PC-3 (cell line): Measurements from ENCODE around the gene NXPE2. TPM values are rescaled to one million over a fixed set of nuclear protein-coding genes. Genes with fewer than 3 reads are reported as not detected.

Source experiments
- ATAC-seq: fragments of 200-7000 bp; cut with Tn5 transposase; 2 replicates; pipeline ENCODE4 v1.9.1; 2020; ENCODE audit warnings: mild to moderate bottlenecking, moderate library complexity
- BruUV-seq: library from RNA; stranded (reverse); fragments of 400-500 nt; replicated peaks from 2 replicates; lab custom pipeline; 2021; lab: Mats Ljungman, UMichigan
- CTCF ChIA-PET: fragments of 300-600 bp; sonication (Branson Sonifier 250); formaldehyde crosslinking; loops from one replicate; lab custom pipeline; 2022; ENCODE audit warnings: antibody characterized with exemption; lab: Charles Lee
- POLR2A ChIA-PET: fragments of 300-600 bp; sonication (Branson Sonifier 250); formaldehyde crosslinking; loops from one replicate; lab custom pipeline; 2022; ENCODE audit warnings: antibody characterized with exemption; ENCODE audit not compliant: unreplicated experiment; lab: Charles Lee
- DNase-seq: peaks from one replicate; pipeline ENCODE4 v3.0.0-alpha.2; 2015
- H2AFZ ChIP-seq: fragments of 300-600 bp; sonication (generic); 2 replicates; pipeline ENCODE4 v1.6.0; 2016; ENCODE audit warnings: antibody characterized with exemption, low read length
- H3F3A ChIP-seq: fragments of 300-600 bp; sonication (generic); one replicate; pipeline ENCODE4 v1.6.0; 2017; ENCODE audit warnings: antibody characterized with exemption, low read length, control low read depth, mild to moderate bottlenecking; ENCODE audit not compliant: unreplicated experiment
- H3K27ac ChIP-seq: fragments of 300-600 bp; sonication (generic); 2 replicates; pipeline ENCODE4 v1.5.1; 2016; ENCODE audit warnings: mild to moderate bottlenecking, low read length
- H3K27me3 ChIP-seq: fragments of 300-600 bp; sonication (generic); 2 replicates; pipeline ENCODE4 v1.6.1; 2016; ENCODE audit warnings: low read length, mixed read lengths
- H3K36me3 ChIP-seq: fragments of 300-600 bp; sonication (generic); 2 replicates; pipeline ENCODE4 v1.6.1; 2016; ENCODE audit warnings: low read depth, mixed run types, low read length, mixed read lengths
- H3K4me1 ChIP-seq: fragments of 300-600 bp; sonication (generic); 2 replicates; pipeline ENCODE4 v1.5.1; 2016; ENCODE audit warnings: low read length; ENCODE audit not compliant: insufficient read depth
- H3K4me2 ChIP-seq: fragments of 300-600 bp; sonication (generic); 2 replicates; pipeline ENCODE4 v1.6.0; 2016; ENCODE audit warnings: low read length
- H3K4me3 ChIP-seq: fragments of 300-600 bp; sonication (generic); 2 replicates; pipeline ENCODE4 v1.5.1; 2016; ENCODE audit warnings: mild to moderate bottlenecking, low read length, mixed read lengths
- H3K79me2 ChIP-seq: fragments of 300-600 bp; sonication (generic); 2 replicates; pipeline ENCODE4 v1.6.1; 2017; ENCODE audit warnings: low read length, mixed read lengths
- H3K9ac ChIP-seq: fragments of 300-600 bp; sonication (generic); 2 replicates; pipeline ENCODE4 v1.6.0; 2016; ENCODE audit warnings: mild to moderate bottlenecking, low read length
- H3K9me2 ChIP-seq: fragments of 300-600 bp; sonication (generic); replicated peaks from 2 replicates; pipeline ENCODE4 v1.6.1; 2016; ENCODE audit warnings: mixed run types, low read length, mixed read lengths
- H3K9me3 ChIP-seq: fragments of 300-600 bp; sonication (generic); 2 replicates; pipeline ENCODE4 v1.6.1; 2016; ENCODE audit warnings: low read length, mixed read lengths
- H4K20me1 ChIP-seq: fragments of 300-600 bp; sonication (generic); 2 replicates; pipeline ENCODE4 v1.6.1; 2016; ENCODE audit warnings: low read length, mixed read lengths
- EZH2 ChIP-seq: fragments of 300-600 bp; sonication (generic); IDR thresholded peaks from one replicate; pipeline ENCODE4 v1.6.1; 2017; ENCODE audit warnings: antibody characterized with exemption, mild to moderate bottlenecking, low read length; ENCODE audit not compliant: unreplicated experiment
- EZH2phosphoT487 ChIP-seq: fragments of 300-600 bp; sonication (generic); IDR thresholded peaks from 2 replicates; pipeline ENCODE4 v1.6.1; 2018; ENCODE audit warnings: mild to moderate bottlenecking, antibody characterized with exemption, low read length, borderline replicate concordance
- intact Hi-C: fragments of 100-400 bp; cut with micrococcal nuclease; formaldehyde crosslinking; loops from 2 replicates; pipeline ENCODE4 v1.9.0; 2023
- total RNA-seq: library from RNA; depleted of rRNA; stranded (reverse); fragments of >200 nt; gene quantifications from 2 replicates; pipeline ENCODE4 v1.2.3, GENCODE V29; 2014
- TF ChIP-seq, protein P1 (sequence below): fragments of 300-600 bp; sonication (generic); conservative IDR thresholded peaks from 2 replicates; pipeline ENCODE4 v1.5.1; 2017; ENCODE audit warnings: antibody characterized with exemption, low read depth, mild to moderate bottlenecking, low read length

Gene NXPE2
- total RNA-seq, 1 experiment from 2014 or later, result not detected

DNA sequence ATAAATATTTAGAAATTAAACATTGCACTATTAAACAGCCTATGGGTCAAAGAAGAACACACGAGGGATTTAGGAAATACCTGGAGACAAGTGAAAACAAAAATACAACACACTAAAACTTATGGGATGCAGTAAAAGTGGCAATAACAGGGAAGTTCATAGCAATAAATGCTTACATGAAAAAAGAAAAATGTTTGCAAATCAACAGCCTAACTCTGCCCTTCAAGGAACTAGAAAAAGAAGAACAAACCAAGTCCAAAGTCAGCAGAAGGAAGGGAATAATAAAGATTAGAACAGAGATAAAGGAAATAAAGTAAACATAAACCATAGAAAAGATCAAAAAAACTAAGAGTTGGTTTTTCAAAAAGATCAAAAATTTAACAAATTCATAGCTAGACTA lies 31.6 kb downstream of the NXPE2 start:
- Histone ChIP-seq H3K79me2 (no peaks in the 10 kb centered on the region), H3K4me2 (no peak overlapping the region), H2AFZ (no peak overlapping the region), H3K27me3 (no peaks in the 10 kb centered on the region), H4K20me1 (no peaks in the 10 kb centered on the region), H3K27ac (no peak overlapping the region), H3F3A (no peaks in the 10 kb centered on the region), H3K9me3 (no peaks in the 10 kb centered on the region), H3K4me3 (no peak overlapping the region), H3K36me3 (no peaks in the 10 kb centered on the region), H3K9me2 (no peaks in the 10 kb centered on the region), H3K4me1 (no peaks in the 10 kb centered on the region), H3K9ac (no peak overlapping the region)
- no peak for ATAC-seq
- no TSS peak for BruUV-seq
- intact Hi-C loops, result no loop called here
- CTCF ChIA-PET, result no interaction called here
- no peak for DNase-seq
- TF ChIP-seq EZH2 (no peak), EZH2phosphoT487 (no peak)
- TF ChIP-seq, protein P1, sequence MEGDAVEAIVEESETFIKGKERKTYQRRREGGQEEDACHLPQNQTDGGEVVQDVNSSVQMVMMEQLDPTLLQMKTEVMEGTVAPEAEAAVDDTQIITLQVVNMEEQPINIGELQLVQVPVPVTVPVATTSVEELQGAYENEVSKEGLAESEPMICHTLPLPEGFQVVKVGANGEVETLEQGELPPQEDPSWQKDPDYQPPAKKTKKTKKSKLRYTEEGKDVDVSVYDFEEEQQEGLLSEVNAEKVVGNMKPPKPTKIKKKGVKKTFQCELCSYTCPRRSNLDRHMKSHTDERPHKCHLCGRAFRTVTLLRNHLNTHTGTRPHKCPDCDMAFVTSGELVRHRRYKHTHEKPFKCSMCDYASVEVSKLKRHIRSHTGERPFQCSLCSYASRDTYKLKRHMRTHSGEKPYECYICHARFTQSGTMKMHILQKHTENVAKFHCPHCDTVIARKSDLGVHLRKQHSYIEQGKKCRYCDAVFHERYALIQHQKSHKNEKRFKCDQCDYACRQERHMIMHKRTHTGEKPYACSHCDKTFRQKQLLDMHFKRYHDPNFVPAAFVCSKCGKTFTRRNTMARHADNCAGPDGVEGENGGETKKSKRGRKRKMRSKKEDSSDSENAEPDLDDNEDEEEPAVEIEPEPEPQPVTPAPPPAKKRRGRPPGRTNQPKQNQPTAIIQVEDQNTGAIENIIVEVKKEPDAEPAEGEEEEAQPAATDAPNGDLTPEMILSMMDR, result no peak
- POLR2A ChIA-PET, result no interaction called here

DNA sequence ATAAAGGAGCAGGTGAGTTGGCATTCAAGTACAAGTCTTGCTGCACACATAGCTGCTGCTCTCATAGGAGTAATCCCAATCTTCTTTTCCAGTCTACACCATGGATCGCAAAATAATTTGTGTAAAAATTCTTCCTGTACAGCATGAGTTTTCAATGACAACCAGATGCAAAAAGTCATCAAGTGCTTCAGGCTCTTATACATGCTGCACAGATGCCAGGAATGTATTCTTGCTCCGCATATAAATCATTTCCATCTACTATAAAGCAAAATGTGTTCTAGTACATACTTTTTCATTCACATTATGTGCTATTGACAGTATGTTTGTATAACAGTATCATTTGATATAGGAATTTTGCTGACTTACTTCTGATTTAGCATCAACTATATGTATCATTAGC lies 35.4 kb downstream of the NXPE2 start:
- Histone ChIP-seq H3K79me2 (no peaks in the 10 kb centered on the region), H3K27me3 (0 out of 2 replicates have a peak, but pooled peaks cover 3% of the 10 kb centered on the region), H3K4me1 (no peaks in the 10 kb centered on the region), H3K9me2 (no peaks in the 10 kb centered on the region), H3K9ac (no peak overlapping the region), H2AFZ (no peak overlapping the region), H3F3A (no peaks in the 10 kb centered on the region), H3K4me2 (no peak overlapping the region), H3K27ac (no peak overlapping the region), H3K9me3 (no peaks in the 10 kb centered on the region), H3K36me3 (no peaks in the 10 kb centered on the region), H4K20me1 (no peaks in the 10 kb centered on the region), H3K4me3 (no peak overlapping the region)
- intact Hi-C loops, result no loop called here
- TF ChIP-seq, protein P1, result no peak
- TF ChIP-seq EZH2phosphoT487, result no peak
- no peak for TF ChIP-seq EZH2
- ATAC-seq, result no peak
- CTCF ChIA-PET, result no interaction called here
- no peak for DNase-seq
- BruUV-seq, result no TSS peak
- POLR2A ChIA-PET, result no interaction called here

DNA sequence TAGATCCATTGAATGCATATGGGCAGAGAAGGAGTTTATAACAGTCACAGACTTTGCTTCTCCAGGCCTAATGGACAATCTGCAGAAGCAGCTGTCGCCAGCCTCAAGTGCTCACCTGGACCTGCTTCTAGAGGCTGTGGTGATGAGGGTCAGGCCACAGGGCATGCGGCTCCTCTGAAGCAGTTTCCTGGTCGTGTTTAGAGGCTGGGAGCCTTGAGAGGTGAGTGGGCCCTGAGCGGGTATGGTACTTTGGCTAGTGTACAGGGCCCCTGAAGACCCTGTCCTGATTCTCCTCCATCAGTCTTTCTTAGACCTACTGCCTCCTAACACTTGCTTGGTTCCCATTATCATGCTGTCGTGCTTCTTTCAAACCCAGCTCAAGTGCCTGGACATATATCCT lies 41.2 kb downstream of the NXPE2 start:
- POLR2A ChIA-PET, result no interaction called here
- no peaks in the 10 kb centered on the region for H3K4me1 ChIP-seq
- no peak overlapping the region for H3K4me2 ChIP-seq
- H2AFZ ChIP-seq, result no peak overlapping the region
- ATAC-seq (no peak), DNase-seq (no peak)
- intact Hi-C loops, result no loop called here
- peaks cover 21% of the 10 kb centered on the region; the same call in 1 of the 2 replicates for H3K27me3 ChIP-seq
- H3K79me2 ChIP-seq, result no peaks in the 10 kb centered on the region
- H3K27ac ChIP-seq, result no peak overlapping the region
- no peak for TF ChIP-seq EZH2
- no peak for TF ChIP-seq EZH2phosphoT487
- TF ChIP-seq, protein P1, result no peak
- no peak overlapping the region for H3K9ac ChIP-seq
- no peak overlapping the region for H3K4me3 ChIP-seq
- H4K20me1 ChIP-seq, result no peaks in the 10 kb centered on the region
- H3K36me3 ChIP-seq, result no peaks in the 10 kb centered on the region
- CTCF ChIA-PET, result no interaction called here
- no peaks in the 10 kb centered on the region for H3K9me2 ChIP-seq
- no TSS peak for BruUV-seq
- H3K9me3 ChIP-seq, result no peaks in the 10 kb centered on the region
- no peaks in the 10 kb centered on the region for H3F3A ChIP-seq
